ENCODE results near the gene MRPL47. TPM values are rescaled to one million over a fixed set of nuclear protein-coding genes. Genes with fewer than 3 reads are reported as not detected.

MRPL47 gene
- total and polyA plus RNA-seq, 10 of the 15 experiments (the other 5 are each of a cell fraction or from before 2014, with no cell fraction given) = 40.6 to 237 (median 73.9) TPM

GRCh38 chr3:179622023-179622422 lies 17.6 kb upstream of the MRPL47 start:
- ChIA-PET RAD21 (ENCODE audit: unreplicated experiment) (no interaction called here), POLR2A (no interaction called here), CTCF (interaction anchor here (0.7 to 0.9 kb wide), 3 partner anchors 11 to 973 kb away, joined by 3 to 4 read pairs (median 3); no protein-coding TSS in a partner anchor), SMC1A (ENCODE audit: uncharacterized antibody, unreplicated experiment) (interaction anchor here (0.9 kb wide), 1 partner anchor 10 kb away, joined by 3 read pairs; no protein-coding TSS in a partner anchor)
- intact Hi-C loops (cut with micrococcal nuclease; ENCODE audit: unreplicated experiment) (no loop called here), in situ Hi-C loops (cut with MboI) (no loop called here)
- no peaks in the 10 kb centered on the region for H3K9me3 ChIP-seq (replicated peaks; ENCODE audit: control insufficient read depth, insufficient read depth, low read length)
- WGBS (ENCODE audit: insufficient coverage, insufficient replicate concordance, low lambda C conversion rate, missing lambda C conversion rate) = 80% methylated on average over 2 of the region's 2 CpGs
- H3K79me2 ChIP-seq (ENCODE audit: control insufficient read depth, insufficient read depth, low read length) = no peaks in the 10 kb centered on the region
- ATAC-seq = no peak
- no peak for DNase-seq (ENCODE audit: low read depth, low spot score)
- no peaks in the 10 kb centered on the region for H3K27me3 ChIP-seq (replicated peaks in 1 of 2; ENCODE audit: control insufficient read depth in 2 of 2, insufficient read depth in 2 of 2, low read length in 1 of 2)
- H3K4me1 ChIP-seq (ENCODE audit: control insufficient read depth, insufficient read depth, low read length) = no peaks in the 10 kb centered on the region
- H3K4me2 ChIP-seq (ENCODE audit: control insufficient read depth, insufficient read depth) = no peak overlapping the region
- no peak overlapping the region for H3K4me3 ChIP-seq
- no peak for TF ChIP-seq GABPA (IDR thresholded peaks at IDR 0.05; ENCODE audit: low read depth)
- TF ChIP-seq MAX (IDR thresholded peaks at IDR 0.05; ENCODE audit: low read depth, low read length) = no peak
- no peak for TF ChIP-seq NFYA (IDR thresholded peaks at IDR 0.05; ENCODE audit: borderline replicate concordance, low read depth, low read length)
- TF ChIP-seq CEBPB (IDR thresholded peaks at IDR 0.05; ENCODE audit: borderline replicate concordance in 1 of 2, low read depth in 2 of 2, low read length in 2 of 2) = no peak
- no peak for TF ChIP-seq SRF (IDR thresholded peaks at IDR 0.05; ENCODE audit: low read depth in 2 of 2, low read length in 2 of 2)
- TF ChIP-seq, protein P1, sequence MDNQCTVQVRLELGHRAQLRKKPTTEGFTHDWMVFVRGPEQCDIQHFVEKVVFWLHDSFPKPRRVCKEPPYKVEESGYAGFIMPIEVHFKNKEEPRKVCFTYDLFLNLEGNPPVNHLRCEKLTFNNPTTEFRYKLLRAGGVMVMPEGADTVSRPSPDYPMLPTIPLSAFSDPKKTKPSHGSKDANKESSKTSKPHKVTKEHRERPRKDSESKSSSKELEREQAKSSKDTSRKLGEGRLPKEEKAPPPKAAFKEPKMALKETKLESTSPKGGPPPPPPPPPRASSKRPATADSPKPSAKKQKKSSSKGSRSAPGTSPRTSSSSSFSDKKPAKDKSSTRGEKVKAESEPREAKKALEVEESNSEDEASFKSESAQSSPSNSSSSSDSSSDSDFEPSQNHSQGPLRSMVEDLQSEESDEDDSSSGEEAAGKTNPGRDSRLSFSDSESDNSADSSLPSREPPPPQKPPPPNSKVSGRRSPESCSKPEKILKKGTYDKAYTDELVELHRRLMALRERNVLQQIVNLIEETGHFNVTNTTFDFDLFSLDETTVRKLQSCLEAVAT (IDR thresholded peaks at IDR 0.05) = no peak
- no peak overlapping the region for H3K9ac ChIP-seq (ENCODE audit: control insufficient read depth, insufficient read depth, low read length)
- H2AFZ ChIP-seq (ENCODE audit: control insufficient read depth, low read depth, low read length) = no peak overlapping the region
- no TSS peak for BruUV-seq (replicated peaks)
- H4K20me1 ChIP-seq (ENCODE audit: control insufficient read depth, insufficient read depth) = no peaks in the 10 kb centered on the region
- FAIRE-seq = no peak
- no peak overlapping the region for H3K27ac ChIP-seq (ENCODE audit: control insufficient read depth, insufficient read depth)
- H3K36me3 ChIP-seq (ENCODE audit: control insufficient read depth in 2 of 2, insufficient read depth in 2 of 2, low read length in 1 of 2) = peaks cover 0 to 19% of the 10 kb centered on the region in 2 experiments; a peak in 2 of 4 replicates

Data from GM12878 (cell line).